B cell (primary cell): Measurements from ENCODE around the gene TMEM138. TPM values are rescaled to one million over a fixed set of nuclear protein-coding genes. Genes with fewer than 3 reads are reported as not detected.

Source experiments
- ATAC-seq: fragments of 200-7000 bp; cut with Tn5 transposase; one replicate; pipeline ENCODE4 v1.10.0; 2021; ENCODE audit warnings: low read depth, mild to moderate bottlenecking, moderate number of reproducible peaks, moderate library complexity
- CTCF ChIA-PET: fragments of 350-600 bp; sonication (Branson Sonifier 250); formaldehyde crosslinking; loops from one replicate; lab custom pipeline; 2021; ENCODE audit warnings: antibody characterized with exemption, inconsistent platforms; lab: Charles Lee
- POLR2A ChIA-PET: fragments of 350-600 bp; sonication (Branson Sonifier 250); formaldehyde crosslinking; loops from one replicate; lab custom pipeline; 2021; ENCODE audit warnings: antibody characterized with exemption; lab: Charles Lee
- DNase-seq: peaks from one replicate; pipeline ENCODE4 v3.0.0; 2013
- H2AFZ ChIP-seq: 2 replicates; pipeline ENCODE4 v1.6.1; 2012; ENCODE audit warnings: mild to moderate bottlenecking, low read depth, low read length; ENCODE audit not compliant: insufficient read depth, poor library complexity, severe bottlenecking
- H3K27ac ChIP-seq, 2 donors: 1 replicate in 1 of 2; 2 replicates in 1 of 2; pipeline ENCODE4 v1.5.1; 2012 to 2013; ENCODE audit warnings: low read length in 2 of 2, mild to moderate bottlenecking in 2 of 2, moderate library complexity in 1 of 2
- H3K27me3 ChIP-seq, 4 experiments: fragments of 200-600 bp in 1 of 4; sonication (generic) in 1 of 4; replicated peaks in 1 of 4; 1 replicate in 2 of 4; 2 replicates in 2 of 4; pipeline versions ENCODE4 v1.6.1 to v1.7.0; 2013 to 2016; ENCODE audit warnings: low read length in 3 of 4, mild to moderate bottlenecking in 2 of 4, mixed read lengths in 1 of 4, moderate library complexity in 1 of 4; ENCODE audit not compliant: insufficient read depth in 4 of 4, control insufficient read depth in 3 of 4; ENCODE audit errors: control extremely low read depth in 1 of 4
- H3K36me3 ChIP-seq, 2 experiments: replicated peaks in 1 of 2; 1 replicate in 1 of 2; 2 replicates in 1 of 2; pipeline versions ENCODE4 v1.6.1 to v1.7.1; 2013; ENCODE audit warnings: low read length in 1 of 2; ENCODE audit not compliant: insufficient read depth in 2 of 2, control insufficient read depth in 1 of 2; ENCODE audit errors: control extremely low read depth in 1 of 2, extremely low read depth in 1 of 2
- H3K4me1 ChIP-seq, 2 donors: fragments of 200-600 bp in 1 of 2; sonication (generic) in 1 of 2; 1 replicate in 1 of 2; 2 replicates in 1 of 2; pipeline versions ENCODE4 v1.5.1 to v1.6.1; 2013 to 2017; ENCODE audit warnings: low read length in 2 of 2; ENCODE audit not compliant: control insufficient read depth in 2 of 2, insufficient read depth in 2 of 2
- H3K4me2 ChIP-seq: replicated peaks from 2 replicates; pipeline ENCODE3; 2012; ENCODE audit warnings: mild to moderate bottlenecking, low read depth, low read length; ENCODE audit not compliant: poor library complexity, severe bottlenecking
- H3K4me3 ChIP-seq, 5 experiments: fragments of 200-600 bp in 1 of 5; sonication (generic) in 1 of 5; 1 replicate in 3 of 5; 2 replicates in 2 of 5; pipeline versions ENCODE4 v1.5.1 to v1.7.0; 2011 to 2016; ENCODE audit warnings: low read length in 4 of 5, mild to moderate bottlenecking in 4 of 5, low read depth in 2 of 5, control low read depth in 1 of 5, moderate library complexity in 1 of 5; ENCODE audit not compliant: insufficient read depth in 1 of 5; ENCODE audit errors: control extremely low read depth in 1 of 5, extremely low read depth in 1 of 5
- H3K79me2 ChIP-seq: fragments of 200-600 bp; sonication (generic); one replicate; pipeline ENCODE4 v1.6.0; 2016; ENCODE audit warnings: low read length; ENCODE audit not compliant: control insufficient read depth, insufficient read depth
- H3K9ac ChIP-seq: fragments of 200-600 bp; sonication (generic); 2 replicates; pipeline ENCODE4 v1.6.1; 2017; ENCODE audit warnings: mild to moderate bottlenecking, low read length, moderate library complexity
- H3K9me3 ChIP-seq, 3 donors: one replicate each; pipeline versions ENCODE4 v1.6.1 to v1.7.1; 2013; ENCODE audit warnings: low read length in 2 of 3; ENCODE audit not compliant: control insufficient read depth in 2 of 3, insufficient read depth in 1 of 3; ENCODE audit errors: control extremely low read depth in 1 of 3
- H4K20me1 ChIP-seq: 2 replicates; pipeline ENCODE4 v1.6.0; 2012; ENCODE audit warnings: mild to moderate bottlenecking, low read length; ENCODE audit not compliant: insufficient read depth, control insufficient read depth, poor library complexity, severe bottlenecking
- H3K27ac Mint-ChIP-seq: one replicate; pipeline ENCODE4 v1.8.0; 2021; ENCODE audit warnings: mixed read lengths
- H3K27me3 Mint-ChIP-seq: one replicate; pipeline ENCODE4 v1.8.0; 2021; ENCODE audit warnings: mixed read lengths
- H3K4me1 Mint-ChIP-seq: one replicate; pipeline ENCODE4 v1.8.0; 2021; ENCODE audit warnings: mixed read lengths
- H3K4me3 Mint-ChIP-seq: one replicate; pipeline ENCODE4 v1.8.0; 2021; ENCODE audit warnings: mixed read lengths
- H3K9me3 Mint-ChIP-seq: one replicate; pipeline ENCODE4 v1.8.0; 2022; ENCODE audit warnings: mixed read lengths; ENCODE audit not compliant: insufficient read depth
- CTCF ChIP-seq: fragments of 200-600 bp; IDR thresholded peaks from one replicate; pipeline ENCODE4 v1.8.0; 2022; ENCODE audit warnings: antibody characterized with exemption, mild to moderate bottlenecking
- EZH2 ChIP-seq: IDR thresholded peaks from 2 replicates; pipeline ENCODE4 v1.6.1; 2012; ENCODE audit warnings: borderline replicate concordance, low read depth, mild to moderate bottlenecking, moderate library complexity, low read length; ENCODE audit not compliant: insufficient read depth, poor library complexity, severe bottlenecking
- WGBS: methylation state at CpG from one replicate; pipeline ENCODE4 v1.1.5; 2013; ENCODE audit warnings: missing lambda C conversion rate; ENCODE audit not compliant: insufficient coverage; 5-methylcytosine and 5-hydroxymethylcytosine counted together
- intact Hi-C: fragments of 100-400 bp; cut with micrococcal nuclease; formaldehyde crosslinking; loops from one replicate; pipeline ENCODE4 v1.10.0; 2022
- polyA plus RNA-seq: library from polyadenylated mRNA; depleted of rRNA; stranded (reverse); fragments of >200 nt; gene quantifications from 2 replicates; pipeline ENCODE4 v1.2.3, GENCODE V29; 2012
- total RNA-seq, 2 donors: library from RNA; stranded (reverse); fragments of 120-200 nt in 1 of 2; gene quantifications; 1 replicate in 1 of 2; 2 replicates in 1 of 2; pipeline versions ENCODE4 v1.2.3 to v1.2.4, GENCODE V29; 2013 to 2022

TMEM138 gene
- total and polyA plus RNA-seq, 2 donors (not counting 1 experiment from before 2014, with no cell fraction given) = 66.6 to 84.3 TPM

DNA sequence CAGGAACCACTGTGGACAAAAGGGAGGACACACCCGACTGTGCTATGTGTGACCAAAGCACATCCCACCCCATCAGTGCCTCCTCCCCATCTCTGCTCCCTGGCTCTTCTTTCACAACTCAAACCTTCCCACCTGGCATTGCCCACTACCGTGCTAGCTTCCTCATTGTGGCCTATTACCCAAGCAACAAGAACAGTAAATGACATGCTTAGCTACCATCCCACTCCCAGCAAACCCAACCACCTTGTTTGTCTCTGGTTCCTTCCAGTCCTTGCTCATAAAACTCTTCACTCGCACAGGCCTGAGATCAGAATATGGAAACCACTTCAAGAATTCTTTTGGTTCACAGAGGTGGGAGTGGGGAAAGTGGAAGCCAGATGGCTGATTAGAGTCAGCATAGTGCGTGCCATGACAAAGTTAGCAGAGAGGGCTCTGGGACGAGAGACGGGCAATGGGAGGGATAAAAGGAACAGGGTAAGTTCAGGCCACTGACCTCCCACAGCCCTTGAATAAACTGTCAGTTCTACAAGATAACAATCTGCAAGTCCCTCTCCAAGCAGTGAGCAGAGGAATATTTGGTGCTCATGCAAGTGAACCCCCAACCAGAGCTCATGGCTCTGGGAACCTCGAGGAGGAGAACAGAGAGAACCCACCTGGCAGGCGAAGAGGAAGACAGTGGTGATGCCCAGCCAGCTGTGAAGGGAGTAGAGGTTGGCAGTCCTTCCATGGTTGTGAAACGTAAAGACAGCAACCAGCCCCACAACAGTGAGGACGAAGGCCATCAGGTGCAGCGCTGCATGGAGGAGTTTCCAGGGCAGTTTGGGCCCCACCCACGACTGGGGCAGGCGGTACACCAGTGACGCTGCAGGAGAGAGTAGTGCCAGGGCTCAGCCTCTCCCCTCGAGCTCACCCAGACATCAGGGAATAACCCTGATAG lies 8.8 kb upstream of the TMEM138 start:
- Histone ChIP-seq H3K27ac (peak overlapping the region; percentile 93 to 95), H4K20me1 (peaks cover 71% of the 10 kb centered on the region), H3K4me2 (peak overlapping the region; percentile 86), H3K27me3 (no peaks in the 10 kb centered on the region), H2AFZ (no peak overlapping the region), H3K9ac (peak overlapping the region; percentile 73), H3K4me1 (peaks cover 48 to 72% of the 10 kb centered on the region in 2 donors), H3K9me3 (no peaks in the 10 kb centered on the region), H3K4me3 (peak overlapping the region; percentile 62 to 85 (median 73)), H3K79me2 (peaks cover 58% of the 10 kb centered on the region), H3K36me3 (peaks cover 2 to 69% of the 10 kb centered on the region in 2 experiments)
- no peak for TF ChIP-seq EZH2
- no peak for TF ChIP-seq CTCF
- Mint-ChIP-seq H3K4me1 (peaks cover 59% of the 10 kb centered on the region), H3K27ac (peak overlapping the region; percentile 99), H3K27me3 (no peaks in the 10 kb centered on the region), H3K4me3 (peak overlapping the region; percentile 95), H3K9me3 (no peaks in the 10 kb centered on the region)
- 12% methylated on average over 12 of the region's 15 CpGs for WGBS
- DNase-seq (peak; percentile 52), ATAC-seq (peak; percentile 7)
- ChIA-PET POLR2A (interaction anchor here (1.7 kb wide), 1 partner anchor 9 kb away, joined by 11 read pairs; the partner anchor contains the start of genes CYB561A3 and TMEM138), CTCF (interaction anchor here (1.6 to 20.9 kb wide), 4 partner anchors 9 to 39 kb away, joined by 4 to 436 read pairs (median 106); partner anchors contain the start of genes CYB561A3, DDB1, TKFC and TMEM138)
- intact Hi-C loops = loop anchor here (10.0 kb wide), 2 partner anchors 439 to 771 kb away; partner anchors contain the start of genes INCENP and TMEM109
